Measurements from ENCODE around the gene DERL3.

DERL3 gene

DNA sequence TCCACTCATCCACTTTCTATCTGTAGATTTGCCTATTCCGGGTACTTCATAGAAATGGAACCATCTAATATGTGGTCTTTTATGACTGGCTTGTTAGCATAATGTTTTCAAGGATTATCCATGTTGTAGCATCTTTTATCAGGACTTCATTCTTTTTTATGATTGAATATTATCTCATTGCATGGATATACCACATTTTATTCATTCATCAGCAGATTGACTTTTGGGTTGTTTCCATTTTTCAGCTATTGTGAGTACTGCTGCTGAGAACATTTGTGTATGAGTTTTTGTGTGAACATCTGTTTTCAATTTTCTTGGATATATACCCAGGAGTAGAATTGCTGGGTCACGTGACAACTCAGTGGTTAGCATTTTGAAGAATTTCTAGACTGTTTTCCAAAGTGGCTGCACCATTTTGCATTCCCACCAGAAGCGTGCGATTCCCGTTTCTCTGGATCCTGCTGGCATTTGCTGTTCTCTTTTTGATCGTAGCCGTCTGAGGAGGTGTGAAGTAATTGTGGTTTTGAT lies 8.9 kb downstream of the DERL3 start:
- H3K36me3 ChIP-seq (ENCODE audit: control insufficient read depth, insufficient read depth, low read length) = no peaks in the 10 kb centered on the region
- H3K27ac ChIP-seq = no peak overlapping the region

GRCh38 chr22:23828800-23829680 lies 9.8 kb downstream of the DERL3 start:
- Histone ChIP-seq H3K4me3 (ENCODE audit: low read depth, low read length) (no peak overlapping the region), H3K4me2 (ENCODE audit: low read length) (no peak overlapping the region), H3K27me3 (ENCODE audit: control insufficient read depth, insufficient read depth, low read length) (no peaks in the 10 kb centered on the region), H3K9me3 (ENCODE audit: control insufficient read depth, low read length) (no peaks in the 10 kb centered on the region), H3K4me1 (no peaks in the 10 kb centered on the region), H3K9ac (no peak overlapping the region), H3K36me3 (ENCODE audit: control insufficient read depth, insufficient read depth, low read length) (no peaks in the 10 kb centered on the region), H2AFZ (no peak overlapping the region), H3K27ac (no peak overlapping the region), H3K79me2 (no peaks in the 10 kb centered on the region)
- no peak for TF ChIP-seq CTCF (IDR thresholded peaks at IDR 0.05)

More for the DNA sequence above, 8.9 kb downstream of the DERL3 start:
- H2AFZ ChIP-seq = no peak overlapping the region
- H3K9me3 ChIP-seq (ENCODE audit: control insufficient read depth, low read length) = no peaks in the 10 kb centered on the region
- no peak overlapping the region for H3K9ac ChIP-seq
- no peaks in the 10 kb centered on the region for H3K27me3 ChIP-seq (ENCODE audit: control insufficient read depth, insufficient read depth, low read length)
- no peak overlapping the region for H3K4me2 ChIP-seq (ENCODE audit: low read length)
- no peaks in the 10 kb centered on the region for H3K4me1 ChIP-seq
- H3K4me3 ChIP-seq (ENCODE audit: low read depth, low read length) = no peak overlapping the region
- no peaks in the 10 kb centered on the region for H3K79me2 ChIP-seq
- TF ChIP-seq CTCF (IDR thresholded peaks at IDR 0.05) = no peak

- H3K27ac ChIP-seq = no peak overlapping the region
- TF ChIP-seq CTCF (IDR thresholded peaks at IDR 0.05) = no peak
- H3K9me3 ChIP-seq (ENCODE audit: control insufficient read depth, low read length) = no peaks in the 10 kb centered on the region
- no peak overlapping the region for H3K4me3 ChIP-seq (ENCODE audit: low read depth, low read length)
- H3K4me2 ChIP-seq (ENCODE audit: low read length) = no peak overlapping the region
- H3K36me3 ChIP-seq (ENCODE audit: control insufficient read depth, insufficient read depth, low read length) = no peaks in the 10 kb centered on the region
- H2AFZ ChIP-seq = no peak overlapping the region
- H3K79me2 ChIP-seq = no peaks in the 10 kb centered on the region
- no peaks in the 10 kb centered on the region for H3K27me3 ChIP-seq (ENCODE audit: control insufficient read depth, insufficient read depth, low read length)
- H3K9ac ChIP-seq = no peak overlapping the region
- H3K4me1 ChIP-seq = no peaks in the 10 kb centered on the region
These were observed 11.3 kb downstream of the DERL3 start for GRCh38 chr22:23827351-23827995.

- Histone ChIP-seq H3K9me3 (ENCODE audit: control insufficient read depth, low read length) (no peaks in the 10 kb centered on the region), H3K79me2 (no peaks in the 10 kb centered on the region), H2AFZ (no peak overlapping the region), H3K36me3 (ENCODE audit: control insufficient read depth, insufficient read depth, low read length) (no peaks in the 10 kb centered on the region), H3K27me3 (ENCODE audit: control insufficient read depth, insufficient read depth, low read length) (no peaks in the 10 kb centered on the region), H3K27ac (no peak overlapping the region), H3K9ac (no peak overlapping the region), H3K4me3 (ENCODE audit: low read depth, low read length) (no peak overlapping the region), H3K4me2 (ENCODE audit: low read length) (no peak overlapping the region), H3K4me1 (no peaks in the 10 kb centered on the region)
- TF ChIP-seq CTCF (IDR thresholded peaks at IDR 0.05) = no peak
These were observed 12.1 kb downstream of the DERL3 start for GRCh38 chr22:23826510-23827350.

All from parathyroid adenoma (tissue), 2 donors.